ENCODE measurements around the gene IGSF8. TPM values are rescaled to one million over a fixed set of nuclear protein-coding genes. Genes with fewer than 3 reads are reported as not detected.

IGSF8 gene
- total RNA-seq, 1 experiment from 2014 or later: 101 TPM

GRCh38 chr1:160089883-160090282 lies 8.5 kb downstream of the IGSF8 start:
- CTCF ChIA-PET: interaction anchor here (1.6 to 29.5 kb wide), 4 partner anchors 11 to 163 kb away, joined by 3 to 978 read pairs (median 34); no protein-coding TSS in a partner anchor
- no peak for ATAC-seq

More at GRCh38 chr1:160089883-160090282, 8.5 kb downstream of the IGSF8 start:
- Mint-ChIP-seq H3K9me3 (no peaks in the 10 kb centered on the region), H3K27me3 (ENCODE audit: low read depth) (peaks cover 13% of the 10 kb centered on the region), H3K27ac (no peak overlapping the region), H3K4me3 (no peak overlapping the region), H3K4me1 (peaks cover 21% of the 10 kb centered on the region), H3K36me3 (peaks cover 20% of the 10 kb centered on the region)
- no peak for TF ChIP-seq ZNF396 (CRISPR knock-in tag; IDR thresholded peaks at IDR 0.05; ENCODE audit: borderline replicate concordance)
- TF ChIP-seq STAT6 (CRISPR knock-in tag; conservative IDR thresholded peaks at IDR 0.05; ENCODE audit: low read depth): no peak
- TF ChIP-seq NFE2L1 (CRISPR knock-in tag; IDR thresholded peaks at IDR 0.05): no peak
- TF ChIP-seq TEAD1 (CRISPR knock-in tag; IDR thresholded peaks at IDR 0.05): no peak
- no peak for TF ChIP-seq FOXK1 (CRISPR knock-in tag; IDR thresholded peaks at IDR 0.05)
- no peak for TF ChIP-seq HMGXB4 (CRISPR knock-in tag; IDR thresholded peaks at IDR 0.05)
- TF ChIP-seq SMAD4 (CRISPR knock-in tag; IDR thresholded peaks at IDR 0.05): no peak
- no peak for TF ChIP-seq ZSCAN18 (CRISPR knock-in tag; IDR thresholded peaks at IDR 0.05)
- no peak for TF ChIP-seq CTCF (IDR thresholded peaks at IDR 0.05)
- TF ChIP-seq ERG (CRISPR knock-in tag; IDR thresholded peaks at IDR 0.05): no peak
- TF ChIP-seq TCF7 (CRISPR knock-in tag; IDR thresholded peaks at IDR 0.05; ENCODE audit: low read depth): no peak
- no peak for TF ChIP-seq ZNF281 (CRISPR knock-in tag; IDR thresholded peaks at IDR 0.05)
- TF ChIP-seq MYBL2 (CRISPR knock-in tag; IDR thresholded peaks at IDR 0.05): no peak
- TF ChIP-seq GABPB1 (CRISPR knock-in tag; IDR thresholded peaks at IDR 0.05): no peak
- no peak for TF ChIP-seq ZNF138 (CRISPR knock-in tag; conservative IDR thresholded peaks at IDR 0.05)
- TF ChIP-seq CBFB (CRISPR knock-in tag; IDR thresholded peaks at IDR 0.05; ENCODE audit: low read depth): no peak
- TF ChIP-seq NR2C2 (CRISPR knock-in tag; IDR thresholded peaks at IDR 0.05): no peak
- TF ChIP-seq ZBTB21 (CRISPR knock-in tag; IDR thresholded peaks at IDR 0.05; ENCODE audit: borderline replicate concordance): no peak
- DNase-seq (ENCODE audit: low spot score): no peak
- POLR2A ChIA-PET: no interaction called here

Data from WTC11 (cell line).